RCC 7860 (cell line): ENCODE results near the gene P2RY12.
A peak's percentile ranks its signal among the peaks of the same experiment; 100 is the strongest.
"Not testable (repeated sequence)": the region's sequence is repeated elsewhere in the genome, so short reads cannot be mapped to it uniquely, and the experiment has no call there.

Experiments
- DNase-seq: peaks from one replicate; pipeline ENCODE4 v3.0.0-alpha.2; 2015; ENCODE audit warnings: low spot score
- FAIRE-seq: peaks from 2 replicates; lab custom pipeline; 2012; peaks lifted over from hg19 to GRCh38; lab: Jason Lieb, UNC

Gene P2RY12

GRCh38 chr3:151393941-151394340 is 9.4 kb upstream of the P2RY12 start:
- DNase-seq (no peak), FAIRE-seq (no peak)

DNA sequence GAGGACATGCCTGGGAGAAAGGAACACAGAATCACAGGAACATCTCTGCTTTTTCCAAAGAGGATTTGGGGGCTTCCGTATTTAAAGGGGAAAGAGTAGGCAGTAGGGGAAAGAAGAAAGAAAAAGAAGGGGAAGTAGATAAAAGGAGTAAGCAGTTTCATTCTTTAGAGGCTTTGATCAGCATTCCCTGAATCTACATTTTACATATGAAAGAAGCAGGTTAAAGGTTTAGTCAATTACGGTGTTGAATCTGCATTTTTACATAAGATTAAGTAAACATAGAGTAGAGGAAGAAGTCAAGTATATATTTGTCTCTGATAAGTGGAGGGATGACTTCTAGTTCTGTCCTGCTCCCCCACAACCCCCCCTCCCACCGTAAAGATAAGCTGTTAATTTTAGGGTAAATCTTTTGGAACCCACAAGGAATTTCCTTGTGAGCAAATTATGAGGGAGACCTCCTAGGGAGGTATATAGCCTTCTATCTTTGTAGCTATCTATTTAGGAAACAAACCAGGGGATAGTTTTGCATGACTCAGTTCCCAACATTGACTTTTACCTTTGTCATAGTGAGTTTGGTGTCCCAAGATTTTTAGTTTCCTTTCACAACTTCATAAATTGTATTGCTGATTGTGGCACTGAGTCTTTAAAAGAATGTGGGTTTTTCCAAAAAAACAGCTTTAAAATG is 8.7 kb upstream of the P2RY12 start:
- DNase-seq (peak; percentile 41), FAIRE-seq (peak; percentile 61)

DNA sequence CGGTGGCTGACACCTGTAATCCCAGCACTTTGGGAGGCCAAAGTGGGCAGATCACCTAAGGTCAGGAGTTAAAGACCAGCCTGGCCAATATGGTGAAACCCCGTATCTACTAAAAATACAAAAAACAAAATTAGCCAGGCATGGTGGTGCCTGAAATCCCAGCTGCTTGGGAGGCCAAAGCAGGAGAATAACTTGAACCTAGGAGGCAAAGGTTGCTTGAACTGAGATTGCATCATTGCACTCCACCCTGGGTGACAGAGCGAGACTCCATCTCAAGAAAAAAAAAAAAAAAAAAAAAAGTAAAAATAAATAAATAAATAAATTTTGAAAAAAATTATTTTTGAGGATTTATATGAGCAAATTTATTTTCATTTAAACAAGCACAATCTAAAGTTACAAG is 7.6 kb upstream of the P2RY12 start:
- not testable (repeated sequence) for DNase-seq, FAIRE-seq

- no peak for DNase-seq
- FAIRE-seq = no peak
Measured at GRCh38 chr3:151391720-151392119, 7.2 kb upstream of the P2RY12 start.

DNA sequence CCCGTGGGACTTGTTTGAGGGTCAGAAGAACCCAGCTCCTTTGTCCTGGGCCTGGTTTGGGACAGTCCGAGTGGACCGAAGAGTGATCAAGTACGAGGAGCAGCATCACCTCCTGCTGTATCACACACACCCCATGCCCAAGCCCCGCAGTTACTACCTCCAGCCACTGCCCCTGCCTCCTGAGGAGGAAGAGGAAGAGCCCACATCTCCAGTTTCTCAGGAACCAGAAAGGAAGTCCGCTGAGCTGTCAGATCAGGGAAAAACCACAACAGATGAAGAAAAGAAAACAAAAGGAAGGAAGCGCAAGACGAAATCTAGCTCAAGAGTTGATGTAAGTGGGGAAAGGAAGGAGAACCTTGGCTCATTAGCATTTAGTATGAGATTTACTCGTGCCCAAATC is 3.3 kb upstream of the P2RY12 start:
- FAIRE-seq = no peak
- no peak for DNase-seq

- FAIRE-seq (no peak), DNase-seq (no peak)
Measured at GRCh38 chr3:151387432-151387831, 2.9 kb upstream of the P2RY12 start.

GRCh38 chr3:151386056-151386455 is 1.5 kb upstream of the P2RY12 start:
- DNase-seq (no peak), FAIRE-seq (no peak)

DNA sequence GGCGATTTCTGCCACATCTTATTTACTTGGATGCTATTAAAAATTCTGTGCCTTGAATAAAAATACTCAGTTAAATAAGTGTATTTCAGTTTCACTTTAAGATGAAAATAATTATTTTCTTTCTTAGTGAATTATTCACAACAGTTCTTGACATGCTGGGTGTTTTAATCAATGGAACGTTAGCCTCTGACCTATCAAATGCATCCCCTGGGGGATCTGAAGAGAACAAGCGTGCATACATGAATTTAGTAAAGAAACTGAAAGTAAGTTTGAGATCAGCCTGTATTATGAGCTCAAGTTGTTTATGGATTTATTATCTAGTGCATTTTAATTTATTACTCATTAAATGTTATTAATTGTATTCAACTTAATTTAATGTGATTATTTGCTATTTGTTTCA is 597 bp downstream of the P2RY12 start:
- no peak for FAIRE-seq
- DNase-seq = no peak

GRCh38 chr3:151383111-151383510 is 1.4 kb downstream of the P2RY12 start:
- FAIRE-seq = no peak
- no peak for DNase-seq

GRCh38 chr3:151382671-151383070 is 1.9 kb downstream of the P2RY12 start:
- no peak for DNase-seq
- no peak for FAIRE-seq

GRCh38 chr3:151379083-151379734 is 5.3 kb downstream of the P2RY12 start:
- no peak for FAIRE-seq
- no peak for DNase-seq

GRCh38 chr3:151377768-151378385 is 6.7 kb downstream of the P2RY12 start:
- FAIRE-seq = no peak
- DNase-seq = no peak

DNA sequence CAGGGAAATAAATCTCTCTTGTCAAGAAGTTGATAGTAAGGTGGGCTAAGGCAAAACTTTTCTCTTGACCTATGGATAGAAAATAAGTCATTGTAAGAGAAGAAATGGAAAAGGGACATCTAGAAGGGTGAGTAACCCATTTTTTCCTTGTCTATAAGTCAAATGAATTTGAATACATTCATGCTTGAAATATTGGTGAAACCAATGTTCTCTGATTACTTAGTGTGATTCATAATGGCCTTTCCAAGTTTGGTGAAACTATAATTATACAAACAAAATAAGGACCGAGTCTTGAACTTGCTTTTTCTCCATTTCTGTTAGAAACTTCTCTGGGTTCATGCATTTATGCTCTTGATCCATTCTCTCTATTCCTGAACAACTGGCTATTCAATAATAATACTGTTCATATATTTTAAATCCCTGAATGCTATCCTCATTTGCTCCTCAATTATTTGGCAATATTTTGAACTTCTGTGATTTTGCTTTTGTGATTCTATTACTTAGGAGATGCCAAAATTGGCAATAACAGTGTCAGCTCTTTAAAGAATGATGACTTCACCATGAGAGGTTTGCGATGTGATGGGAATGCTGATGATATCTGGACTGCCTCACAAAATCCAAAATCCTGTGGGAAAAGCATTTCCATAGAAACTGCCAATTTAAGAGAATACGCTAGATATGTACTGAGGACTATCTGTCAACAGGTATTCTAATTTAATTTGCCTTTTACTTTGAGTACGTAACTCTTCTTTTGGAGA is 12.3 kb downstream of the P2RY12 start:
- no peak for FAIRE-seq
- no peak for DNase-seq

GRCh38 chr3:151371526-151371925 is 13.0 kb downstream of the P2RY12 start:
- no peak for DNase-seq
- no peak for FAIRE-seq

- no peak for FAIRE-seq
- no peak for DNase-seq
Measured at GRCh38 chr3:151367448-151367847, 17.1 kb downstream of the P2RY12 start.

GRCh38 chr3:151366993-151367392 is 17.6 kb downstream of the P2RY12 start:
- DNase-seq (no peak), FAIRE-seq (no peak)

DNA sequence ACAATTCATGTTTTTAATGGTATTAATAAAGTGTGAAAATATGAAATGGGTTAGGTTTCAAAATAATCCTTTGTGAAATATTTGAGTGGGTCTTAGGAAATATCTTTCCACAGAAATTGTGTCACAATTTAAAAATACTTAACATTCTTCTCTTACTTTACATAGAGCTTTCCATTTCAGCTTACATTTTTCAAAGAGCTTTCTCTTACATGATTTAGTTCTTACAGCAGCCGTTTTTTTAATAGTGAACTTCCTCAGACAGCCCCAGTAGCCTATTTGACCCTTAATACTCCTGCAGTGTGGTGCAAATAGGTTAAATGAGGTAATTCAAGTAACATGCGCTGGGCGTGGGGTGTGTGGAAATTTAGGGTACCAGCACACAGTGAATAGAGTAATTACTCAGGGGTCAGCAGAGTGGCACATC is 21.8 kb downstream of the P2RY12 start:
- FAIRE-seq = no peak

DNA sequence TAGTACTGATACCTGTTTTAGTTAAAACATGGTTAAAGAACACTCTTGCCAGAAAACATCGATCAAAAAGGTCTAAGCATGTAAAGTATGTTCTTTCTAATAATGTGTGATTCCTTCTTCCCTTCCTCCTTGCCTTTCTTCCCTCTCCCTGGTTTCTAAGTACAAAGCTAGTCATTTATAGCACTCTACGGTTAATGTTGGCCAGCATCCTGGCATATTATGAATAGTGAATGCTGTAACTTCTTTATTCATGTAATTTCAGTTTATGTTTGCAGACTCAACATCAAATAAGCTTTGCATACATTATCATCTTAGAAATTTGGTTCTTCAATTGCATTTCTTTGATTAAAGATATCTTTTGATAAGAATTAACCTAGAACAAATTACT is 27.1 kb downstream of the P2RY12 start:
- DNase-seq = no peak
- no peak for FAIRE-seq

More for the DNA sequence above, 21.8 kb downstream of the P2RY12 start:
- DNase-seq = no peak

DNA sequence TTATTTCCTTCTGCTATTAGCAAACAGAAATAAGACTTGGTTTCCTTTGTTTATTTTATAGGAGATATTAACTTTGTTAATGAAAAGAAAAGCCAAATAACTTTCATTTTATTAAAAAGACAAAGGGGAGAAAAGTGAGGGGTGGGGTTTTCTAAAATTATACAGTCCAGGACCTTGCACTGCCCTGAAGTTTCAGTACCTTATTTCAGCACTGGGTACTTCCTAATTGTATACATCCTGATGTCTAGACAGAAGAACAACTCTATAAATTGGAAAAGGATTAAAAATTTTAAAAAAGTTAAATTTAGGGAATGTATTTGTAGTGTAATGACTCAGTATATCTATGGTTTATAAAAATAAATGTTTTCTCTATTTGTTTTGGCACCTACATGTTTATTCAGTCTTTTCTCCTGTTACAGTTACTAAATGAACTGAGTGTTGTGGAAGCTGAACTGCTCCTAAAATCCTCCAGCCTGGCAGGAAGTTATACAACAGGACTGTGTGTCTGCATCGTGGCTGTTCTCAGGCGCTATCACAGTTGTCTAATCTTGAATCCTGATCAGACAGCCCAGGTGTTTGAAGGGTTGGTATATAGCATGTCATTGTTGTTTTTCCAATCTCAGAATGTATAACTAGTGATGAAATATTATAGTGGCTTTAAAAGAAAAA is 27.6 kb downstream of the P2RY12 start:
- DNase-seq = no peak
- FAIRE-seq = no peak

GRCh38 chr3:151351648-151352047 is 32.9 kb downstream of the P2RY12 start:
- no peak for DNase-seq
- no peak for FAIRE-seq

DNA sequence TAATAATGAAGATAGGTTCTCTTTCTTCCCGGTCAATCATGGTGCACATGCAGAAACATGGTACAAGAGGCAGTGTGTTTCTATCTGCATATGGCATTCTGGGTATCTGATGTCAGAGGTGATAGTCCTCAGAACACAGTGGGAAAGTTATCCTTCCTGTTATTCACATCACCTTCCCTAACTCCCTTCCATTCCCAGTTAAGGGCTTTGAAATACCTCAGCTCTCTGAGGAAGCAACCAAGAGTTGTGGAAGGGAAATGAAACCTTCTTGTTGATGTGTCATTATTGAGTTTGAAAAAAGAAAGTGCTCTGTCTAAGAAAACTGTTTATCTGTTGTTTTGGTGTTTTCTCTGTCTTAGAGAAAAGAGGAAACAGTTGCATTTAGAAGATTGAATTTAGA is 33.3 kb downstream of the P2RY12 start:
- FAIRE-seq (no peak), DNase-seq (no peak)
